ENCODE results near the gene OR2T8. TPM values are rescaled to one million over a fixed set of nuclear protein-coding genes. Genes with fewer than 3 reads are reported as not detected.
"Not testable (repeated sequence)": the region's sequence is repeated elsewhere in the genome, so short reads cannot be mapped to it uniquely, and the experiment has no call there.

OR2T8 gene
- total RNA-seq, 1 donor from 2014 or later = not detected

- no peak for DNase-seq
- H3K27me3 ChIP-seq = no peaks in the 10 kb centered on the region
- intact Hi-C loops (cut with DNase I) = no loop called here
- H3K27ac ChIP-seq = no peak overlapping the region
- H3K4me3 ChIP-seq = no peak overlapping the region
- no peaks in the 10 kb centered on the region for H3K9me3 ChIP-seq
- no peaks in the 10 kb centered on the region for H3K36me3 ChIP-seq
- H3K4me1 ChIP-seq = no peaks in the 10 kb centered on the region
- no peak for ATAC-seq
- TF ChIP-seq CTCF (IDR thresholded peaks at IDR 0.05) = no peak
These were observed 16.4 kb downstream of the OR2T8 start for GRCh38 chr1:247936415-247936814.

- H3K27ac ChIP-seq; H3K27me3 ChIP-seq; H3K9me3 ChIP-seq; H3K36me3 ChIP-seq; H3K4me1 ChIP-seq; intact Hi-C loops (cut with DNase I): not testable (repeated sequence)
- DNase-seq = peak; percentile 87
- TF ChIP-seq CTCF (IDR thresholded peaks at IDR 0.05) = peak; percentile 54
- ATAC-seq = peak; percentile 99
- H3K4me3 ChIP-seq = peak overlapping the region; percentile 32
These were observed 17.1 kb downstream of the OR2T8 start for GRCh38 chr1:247936965-247937734.

GRCh38 chr1:247942624-247943023, 22.6 kb downstream of the OR2T8 start:
- ATAC-seq (no peak), DNase-seq (no peak)
- H3K27ac ChIP-seq = no peak overlapping the region
- no peak for TF ChIP-seq CTCF (IDR thresholded peaks at IDR 0.05)
- H3K36me3 ChIP-seq = no peaks in the 10 kb centered on the region
- H3K9me3 ChIP-seq = no peaks in the 10 kb centered on the region
- no peaks in the 10 kb centered on the region for H3K4me1 ChIP-seq
- intact Hi-C loops (cut with DNase I) = no loop called here
- no peaks in the 10 kb centered on the region for H3K27me3 ChIP-seq
- H3K4me3 ChIP-seq = no peak overlapping the region

GRCh38 chr1:247948558-247948957, 28.5 kb downstream of the OR2T8 start, which contains the start of gene OR2L8:
Gene OR2L8, plus strand, starts transcription at chr1:247948858. Its CDS starts 0 bp downstream, at chr1:247948858.
- no peaks in the 10 kb centered on the region for H3K9me3 ChIP-seq
- H3K36me3 ChIP-seq = no peaks in the 10 kb centered on the region
- no peak for TF ChIP-seq CTCF (IDR thresholded peaks at IDR 0.05)
- DNase-seq (no peak), ATAC-seq (no peak)
- intact Hi-C loops (cut with DNase I) = no loop called here
- no peaks in the 10 kb centered on the region for H3K4me1 ChIP-seq
- no peak within 1 kb of the TSS for H3K27ac ChIP-seq
- no peak within 1 kb of the TSS for H3K4me3 ChIP-seq
- H3K27me3 ChIP-seq = no peaks in the 10 kb centered on the region

GRCh38 chr1:247953408-247953807, 33.4 kb downstream of the OR2T8 start:
- no peaks in the 10 kb centered on the region for H3K4me1 ChIP-seq
- ATAC-seq (no peak), DNase-seq (no peak)
- H3K4me3 ChIP-seq = no peak overlapping the region
- TF ChIP-seq CTCF (IDR thresholded peaks at IDR 0.05) = no peak
- no peaks in the 10 kb centered on the region for H3K27me3 ChIP-seq
- H3K9me3 ChIP-seq = no peaks in the 10 kb centered on the region
- no peaks in the 10 kb centered on the region for H3K36me3 ChIP-seq
- intact Hi-C loops (cut with DNase I) = no loop called here
- H3K27ac ChIP-seq = no peak overlapping the region

Measured in upper lobe of right lung (tissue), 1 donor.